Astrocyte (in vitro differentiated cells and primary cell): Measurements from ENCODE around the gene KCNJ16.

Experiments used
- EZH2 ChIP-seq: IDR thresholded peaks from 2 replicates; pipeline ENCODE4 v1.6.1; 2012; ENCODE audit warnings: mild to moderate bottlenecking, low read length, inconsistent platforms; ENCODE audit not compliant: insufficient read depth
- TF ChIP-seq, protein P1 (sequence below): IDR thresholded peaks from 2 replicates; pipeline ENCODE4 v1.5.1; 2011; ENCODE audit warnings: low read depth, mild to moderate bottlenecking, inconsistent platforms, low read length, moderate library complexity; ENCODE audit not compliant: insufficient read depth

DNA sequence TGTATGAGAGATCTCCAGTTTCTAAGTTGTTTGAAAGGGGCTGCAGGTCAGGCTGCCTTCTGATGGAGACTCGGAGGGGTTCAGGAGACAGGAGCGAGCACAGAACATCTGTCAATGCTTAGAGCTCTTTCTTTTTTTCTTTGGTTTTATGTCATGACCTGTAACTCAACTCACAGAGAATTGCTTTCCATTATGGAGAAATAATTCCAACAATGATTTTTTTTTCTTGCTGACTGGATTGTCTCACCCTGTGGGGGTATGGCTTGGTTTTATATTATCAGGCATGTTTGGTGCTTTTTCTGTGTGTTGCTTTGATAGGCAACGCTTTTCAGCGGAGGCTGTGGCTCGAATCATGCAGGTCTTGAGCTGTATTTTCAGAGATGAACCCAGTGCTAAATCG is 83.6 kb downstream of the KCNJ16 start:
- TF ChIP-seq, protein P1, sequence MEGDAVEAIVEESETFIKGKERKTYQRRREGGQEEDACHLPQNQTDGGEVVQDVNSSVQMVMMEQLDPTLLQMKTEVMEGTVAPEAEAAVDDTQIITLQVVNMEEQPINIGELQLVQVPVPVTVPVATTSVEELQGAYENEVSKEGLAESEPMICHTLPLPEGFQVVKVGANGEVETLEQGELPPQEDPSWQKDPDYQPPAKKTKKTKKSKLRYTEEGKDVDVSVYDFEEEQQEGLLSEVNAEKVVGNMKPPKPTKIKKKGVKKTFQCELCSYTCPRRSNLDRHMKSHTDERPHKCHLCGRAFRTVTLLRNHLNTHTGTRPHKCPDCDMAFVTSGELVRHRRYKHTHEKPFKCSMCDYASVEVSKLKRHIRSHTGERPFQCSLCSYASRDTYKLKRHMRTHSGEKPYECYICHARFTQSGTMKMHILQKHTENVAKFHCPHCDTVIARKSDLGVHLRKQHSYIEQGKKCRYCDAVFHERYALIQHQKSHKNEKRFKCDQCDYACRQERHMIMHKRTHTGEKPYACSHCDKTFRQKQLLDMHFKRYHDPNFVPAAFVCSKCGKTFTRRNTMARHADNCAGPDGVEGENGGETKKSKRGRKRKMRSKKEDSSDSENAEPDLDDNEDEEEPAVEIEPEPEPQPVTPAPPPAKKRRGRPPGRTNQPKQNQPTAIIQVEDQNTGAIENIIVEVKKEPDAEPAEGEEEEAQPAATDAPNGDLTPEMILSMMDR = no peak
- TF ChIP-seq EZH2 = no peak
